Activated naive CD8-positive, alpha-beta T cell treated with anti-CD3 and anti-CD28 coated beads, Interleukin-2, amount 10 ng/mL, durations not matched to agents 7 days and 5 days (primary cell): ENCODE data around the gene MAP2K4. TPM values are rescaled to one million over a fixed set of nuclear protein-coding genes. Genes with fewer than 3 reads are reported as not detected.
A peak's percentile ranks its signal among the peaks of the same experiment; 100 is the strongest.
"Not testable (repeated sequence)": the region's sequence is repeated elsewhere in the genome, so short reads cannot be mapped to it uniquely, and the experiment has no call there.

Experiments
- ATAC-seq: fragments of 150-1000 bp; cut with Tn5 transposase; one replicate; pipeline ENCODE4 v1.10.0; 2021; ENCODE audit warnings: low read depth, moderate library complexity
- POLR2A ChIA-PET: fragments of 350-600 bp; sonication (Branson Sonifier 250); formaldehyde crosslinking; loops from one replicate; lab custom pipeline; 2021; ENCODE audit warnings: antibody characterized with exemption; lab: Charles Lee
- DNase-seq: peaks from one replicate; pipeline ENCODE4 v3.0.0; 2021
- H3K27ac Mint-ChIP-seq: one replicate; pipeline ENCODE4 v1.8.0; 2022; ENCODE audit warnings: mild to moderate bottlenecking, mixed read lengths
- H3K27me3 Mint-ChIP-seq: one replicate; pipeline ENCODE4 v1.8.0; 2022; ENCODE audit warnings: mild to moderate bottlenecking, moderate library complexity, mixed read lengths
- H3K36me3 Mint-ChIP-seq: one replicate; pipeline ENCODE4 v1.8.0; 2021; ENCODE audit warnings: mild to moderate bottlenecking, mixed read lengths
- H3K4me1 Mint-ChIP-seq: one replicate; pipeline ENCODE4 v1.8.0; 2021; ENCODE audit warnings: mixed read lengths
- H3K4me3 Mint-ChIP-seq: one replicate; pipeline ENCODE4 v1.8.0; 2022; ENCODE audit warnings: mild to moderate bottlenecking, moderate library complexity, mixed read lengths
- H3K9me3 Mint-ChIP-seq: one replicate; pipeline ENCODE4 v1.8.0; 2021; ENCODE audit warnings: mixed read lengths
- total RNA-seq, 2 experiments: library from RNA; stranded (reverse); gene quantifications; one replicate each; pipeline ENCODE4 v1.2.3, GENCODE V29; 2021

Gene MAP2K4
- 10 to 100 TPM; 44.6 to 47.1 TPM for total RNA-seq

DNA sequence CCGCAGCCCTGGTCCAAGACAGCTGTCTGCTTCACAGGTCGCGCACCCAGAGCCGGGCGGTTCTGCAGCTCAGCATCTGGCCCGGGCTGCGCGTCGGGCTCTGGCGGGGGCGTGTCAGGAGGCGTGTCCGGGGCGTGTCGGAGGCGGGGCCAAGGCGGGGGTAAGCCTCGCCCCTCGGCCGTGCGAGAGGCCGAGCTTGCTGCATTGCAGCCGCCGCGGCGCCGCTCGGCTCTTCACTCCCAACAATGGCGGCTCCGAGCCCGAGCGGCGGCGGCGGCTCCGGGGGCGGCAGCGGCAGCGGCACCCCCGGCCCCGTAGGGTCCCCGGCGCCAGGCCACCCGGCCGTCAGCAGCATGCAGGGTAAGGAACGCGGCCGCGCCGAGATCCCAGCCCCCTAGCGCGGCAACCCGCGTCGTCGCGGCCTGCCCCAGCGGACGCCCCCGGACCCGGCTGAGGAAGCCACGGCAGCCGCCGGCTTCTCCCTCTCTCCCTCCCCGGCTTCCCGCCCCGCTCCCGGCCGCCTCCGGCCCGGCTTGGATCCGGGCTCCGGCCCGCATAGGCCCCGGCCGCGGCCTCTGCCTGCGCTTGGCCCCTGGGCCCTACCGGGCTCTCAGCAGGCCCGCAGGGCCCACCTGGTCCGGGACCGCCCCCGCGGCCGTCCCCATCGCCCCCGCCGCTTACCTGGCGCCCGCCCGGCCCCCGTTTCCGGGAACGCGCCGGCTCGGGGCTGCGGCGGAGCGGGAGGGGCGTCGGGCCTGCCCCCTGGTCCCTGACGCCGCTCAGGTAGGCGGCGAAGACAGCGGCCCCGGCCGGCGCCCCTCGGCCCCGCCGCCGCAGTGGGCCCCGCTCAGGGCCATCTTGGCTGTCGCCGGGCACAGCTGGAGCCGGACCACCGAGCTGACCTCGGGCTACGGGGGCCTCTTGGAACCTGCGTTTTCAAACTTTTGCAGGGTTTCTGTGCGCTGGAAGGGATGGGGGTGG, at the start of gene MAP2K4:
MAP2K4 (plus strand) TSS at position 236 of the 981 bp plus-strand sequence; CDS start at position 246, 10 bp downstream.
- peak within 1 kb of the TSS; percentile 67 for H3K27ac Mint-ChIP-seq
- ATAC-seq (peak; percentile 88), DNase-seq (peak; percentile 99)
- POLR2A ChIA-PET, result interaction anchor here (0.5 to 8.8 kb wide), 11 partner anchors 9 to 997 kb away, joined by 3 to 179 read pairs (median 5); partner anchors contain the start of genes ELAC2 and ZNF18
- H3K9me3 Mint-ChIP-seq, result no peaks in the 10 kb centered on the region
- peaks cover 36% of the 10 kb centered on the region for H3K4me1 Mint-ChIP-seq
- peak within 1 kb of the TSS; percentile 83 for H3K4me3 Mint-ChIP-seq
- H3K36me3 Mint-ChIP-seq, result peaks cover 5% of the 10 kb centered on the region
- no peaks in the 10 kb centered on the region for H3K27me3 Mint-ChIP-seq

- H3K27ac Mint-ChIP-seq, H3K4me1 Mint-ChIP-seq, H3K27me3 Mint-ChIP-seq, DNase-seq, POLR2A ChIA-PET, ATAC-seq, H3K4me3 Mint-ChIP-seq, H3K9me3 Mint-ChIP-seq: not testable (repeated sequence)
- peaks cover 41% of the 10 kb centered on the region for H3K36me3 Mint-ChIP-seq
Measured at GRCh38 chr17:11972741-11973140, 47.9 kb upstream of the MAP2K4 start.

DNA sequence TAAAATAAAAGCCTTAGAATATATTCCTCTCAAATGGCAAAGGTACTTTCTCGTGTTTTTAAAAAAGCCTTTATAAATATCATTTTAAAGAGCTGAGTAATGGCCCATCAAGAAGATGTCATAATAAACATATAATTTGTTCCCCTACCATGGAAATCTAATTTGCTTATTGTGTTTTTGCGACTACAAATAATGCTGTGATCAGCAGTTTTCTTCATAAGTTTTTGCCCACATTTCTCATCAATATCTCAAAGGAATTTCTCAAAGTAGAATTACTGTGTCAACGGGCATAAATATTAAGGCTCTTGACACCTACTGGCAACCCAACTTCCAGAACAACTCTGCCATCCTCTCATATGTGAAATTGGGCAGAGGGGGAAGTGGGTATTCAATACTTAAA, 40.9 kb upstream of the MAP2K4 start:
- DNase-seq (no peak), ATAC-seq (no peak)
- no peak overlapping the region for H3K4me3 Mint-ChIP-seq
- H3K27ac Mint-ChIP-seq, result no peak overlapping the region
- peaks cover 66% of the 10 kb centered on the region for H3K36me3 Mint-ChIP-seq
- no peaks in the 10 kb centered on the region for H3K4me1 Mint-ChIP-seq
- POLR2A ChIA-PET, result interaction anchor here (1.1 kb wide), 1 partner anchor 18 kb away, joined by 4 read pairs; the partner anchor contains the start of gene ZNF18
- H3K9me3 Mint-ChIP-seq, result peaks cover 2% of the 10 kb centered on the region
- no peaks in the 10 kb centered on the region for H3K27me3 Mint-ChIP-seq

GRCh38 chr17:11980813-11981212, 39.9 kb upstream of the MAP2K4 start:
- ATAC-seq (no peak), DNase-seq (no peak)
- POLR2A ChIA-PET, result interaction anchor here (1.1 kb wide), 1 partner anchor 17 kb away, joined by 4 read pairs; the partner anchor contains the start of gene ZNF18
- Mint-ChIP-seq H3K4me3 (no peak overlapping the region), H3K9me3 (no peaks in the 10 kb centered on the region), H3K27ac (no peak overlapping the region), H3K36me3 (peaks cover 61% of the 10 kb centered on the region), H3K4me1 (no peaks in the 10 kb centered on the region), H3K27me3 (no peaks in the 10 kb centered on the region)

- H3K36me3 Mint-ChIP-seq, result peaks cover 54% of the 10 kb centered on the region
- H3K4me1 Mint-ChIP-seq, result no peaks in the 10 kb centered on the region
- DNase-seq (no peak), ATAC-seq (no peak)
- no peak overlapping the region for H3K4me3 Mint-ChIP-seq
- POLR2A ChIA-PET, result interaction anchor here (0.7 to 3.4 kb wide), 2 partner anchors 15 to 1071 kb away, joined by 4 to 11 read pairs; partner anchors contain the start of gene ZNF18
- no peaks in the 10 kb centered on the region for H3K9me3 Mint-ChIP-seq
- H3K27ac Mint-ChIP-seq, result no peak overlapping the region
- no peaks in the 10 kb centered on the region for H3K27me3 Mint-ChIP-seq
Measured at GRCh38 chr17:11981862-11982261, 38.8 kb upstream of the MAP2K4 start.

DNA sequence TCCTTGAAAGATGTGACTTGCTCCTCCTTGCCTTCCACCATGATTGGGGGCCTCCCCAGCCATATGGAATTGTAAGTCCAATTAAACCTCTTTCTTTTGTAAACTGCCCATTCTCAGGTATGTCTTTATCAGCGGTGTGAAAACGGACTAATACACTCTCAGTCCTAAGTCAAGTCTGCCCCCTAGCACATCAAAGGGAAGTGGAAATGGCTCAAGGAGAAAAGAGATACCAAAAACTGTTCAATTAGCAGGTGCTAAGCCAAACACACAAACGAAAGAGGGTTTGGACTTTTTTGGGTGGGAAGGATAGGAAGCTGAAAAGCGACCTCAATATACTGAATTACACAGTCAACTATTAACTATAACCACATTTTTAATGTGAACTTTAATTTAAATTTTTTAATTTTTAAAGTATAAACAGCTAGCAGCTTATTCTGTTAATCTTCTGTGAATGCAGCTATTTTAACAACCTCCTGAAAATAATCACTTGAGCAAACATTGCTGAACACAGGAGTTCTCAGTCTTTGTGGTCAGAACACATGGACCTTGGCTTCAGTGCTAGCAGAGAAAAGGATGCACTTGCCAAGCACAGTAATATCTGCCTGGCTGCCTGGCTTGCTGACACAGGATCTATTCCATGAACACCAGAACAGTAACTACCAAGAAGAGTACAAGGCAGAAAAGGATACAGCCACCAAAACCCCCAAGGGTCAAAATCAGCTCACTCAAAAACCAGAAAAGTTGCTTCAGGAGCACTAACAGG, 34.3 kb upstream of the MAP2K4 start:
- Mint-ChIP-seq H3K27me3 (no peaks in the 10 kb centered on the region), H3K9me3 (no peaks in the 10 kb centered on the region), H3K4me1 (peaks cover 5% of the 10 kb centered on the region), H3K36me3 (peaks cover 45% of the 10 kb centered on the region), H3K27ac (no peak overlapping the region), H3K4me3 (no peak overlapping the region)
- ATAC-seq (no peak), DNase-seq (no peak)
- POLR2A ChIA-PET, result interaction anchor here (1.3 kb wide), 1 partner anchor 11 kb away, joined by 8 read pairs; the partner anchor contains the start of gene ZNF18

- DNase-seq, result no peak
- no peak for ATAC-seq
- peaks cover 46% of the 10 kb centered on the region for H3K36me3 Mint-ChIP-seq
- H3K4me3 Mint-ChIP-seq, result no peak overlapping the region
- H3K9me3 Mint-ChIP-seq, result no peaks in the 10 kb centered on the region
- no peak overlapping the region for H3K27ac Mint-ChIP-seq
- H3K27me3 Mint-ChIP-seq, result no peaks in the 10 kb centered on the region
- POLR2A ChIA-PET, result interaction anchor here (1.3 kb wide), 1 partner anchor 11 kb away, joined by 8 read pairs; the partner anchor contains the start of gene ZNF18
- H3K4me1 Mint-ChIP-seq, result peaks cover 5% of the 10 kb centered on the region
Measured at GRCh38 chr17:11986942-11987329, 33.7 kb upstream of the MAP2K4 start.

GRCh38 chr17:11990363-11990983, 30.2 kb upstream of the MAP2K4 start:
- no peaks in the 10 kb centered on the region for H3K9me3 Mint-ChIP-seq
- peaks cover 10% of the 10 kb centered on the region for H3K4me1 Mint-ChIP-seq
- peaks cover 39% of the 10 kb centered on the region for H3K36me3 Mint-ChIP-seq
- H3K27me3 Mint-ChIP-seq, result no peaks in the 10 kb centered on the region
- H3K27ac Mint-ChIP-seq, result no peak overlapping the region
- DNase-seq (no peak), ATAC-seq (no peak)
- POLR2A ChIA-PET, result no interaction called here
- no peak overlapping the region for H3K4me3 Mint-ChIP-seq

GRCh38 chr17:11991461-11991860, 29.2 kb upstream of the MAP2K4 start:
- H3K4me1 Mint-ChIP-seq, result peaks cover 16% of the 10 kb centered on the region
- POLR2A ChIA-PET, result no interaction called here
- H3K27me3 Mint-ChIP-seq, result no peaks in the 10 kb centered on the region
- H3K9me3 Mint-ChIP-seq, result no peaks in the 10 kb centered on the region
- no peak overlapping the region for H3K27ac Mint-ChIP-seq
- peaks cover 42% of the 10 kb centered on the region for H3K36me3 Mint-ChIP-seq
- DNase-seq (no peak), ATAC-seq (no peak)
- no peak overlapping the region for H3K4me3 Mint-ChIP-seq

DNA sequence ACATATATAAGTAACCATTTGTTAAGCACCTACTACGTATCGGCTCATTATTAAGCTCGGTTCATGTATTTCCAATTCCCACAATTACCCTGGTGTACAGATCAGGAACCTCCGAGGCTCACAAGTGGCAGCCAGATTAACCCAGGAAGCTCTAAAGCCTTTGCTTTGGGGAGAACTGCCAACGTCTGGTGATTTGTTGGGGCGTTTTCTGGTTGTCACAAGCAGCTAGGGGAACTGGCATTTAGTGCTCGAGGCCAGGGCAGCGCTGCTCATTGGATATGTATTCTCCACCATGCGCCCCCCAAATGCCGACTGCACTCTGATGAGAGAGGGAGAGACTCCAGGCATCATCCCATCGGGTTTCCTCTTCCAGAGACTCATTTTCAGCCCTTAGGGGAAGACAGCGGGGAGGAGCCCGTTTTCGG, 23.9 kb upstream of the MAP2K4 start:
- DNase-seq (no peak), ATAC-seq (peak; percentile 40)
- peak overlapping the region; percentile 92 for H3K27ac Mint-ChIP-seq
- POLR2A ChIA-PET, result interaction anchor here (0.5 to 5.8 kb wide), 26 partner anchors 8 to 1297 kb away, joined by 3 to 179 read pairs (median 5); partner anchors contain the start of genes ELAC2 and MAP2K4
- H3K36me3 Mint-ChIP-seq, result peaks cover 20% of the 10 kb centered on the region
- H3K27me3 Mint-ChIP-seq, result peaks cover 4% of the 10 kb centered on the region
- H3K4me3 Mint-ChIP-seq, result peak overlapping the region; percentile 100
- H3K9me3 Mint-ChIP-seq, result no peaks in the 10 kb centered on the region
- peaks cover 18% of the 10 kb centered on the region for H3K4me1 Mint-ChIP-seq

DNA sequence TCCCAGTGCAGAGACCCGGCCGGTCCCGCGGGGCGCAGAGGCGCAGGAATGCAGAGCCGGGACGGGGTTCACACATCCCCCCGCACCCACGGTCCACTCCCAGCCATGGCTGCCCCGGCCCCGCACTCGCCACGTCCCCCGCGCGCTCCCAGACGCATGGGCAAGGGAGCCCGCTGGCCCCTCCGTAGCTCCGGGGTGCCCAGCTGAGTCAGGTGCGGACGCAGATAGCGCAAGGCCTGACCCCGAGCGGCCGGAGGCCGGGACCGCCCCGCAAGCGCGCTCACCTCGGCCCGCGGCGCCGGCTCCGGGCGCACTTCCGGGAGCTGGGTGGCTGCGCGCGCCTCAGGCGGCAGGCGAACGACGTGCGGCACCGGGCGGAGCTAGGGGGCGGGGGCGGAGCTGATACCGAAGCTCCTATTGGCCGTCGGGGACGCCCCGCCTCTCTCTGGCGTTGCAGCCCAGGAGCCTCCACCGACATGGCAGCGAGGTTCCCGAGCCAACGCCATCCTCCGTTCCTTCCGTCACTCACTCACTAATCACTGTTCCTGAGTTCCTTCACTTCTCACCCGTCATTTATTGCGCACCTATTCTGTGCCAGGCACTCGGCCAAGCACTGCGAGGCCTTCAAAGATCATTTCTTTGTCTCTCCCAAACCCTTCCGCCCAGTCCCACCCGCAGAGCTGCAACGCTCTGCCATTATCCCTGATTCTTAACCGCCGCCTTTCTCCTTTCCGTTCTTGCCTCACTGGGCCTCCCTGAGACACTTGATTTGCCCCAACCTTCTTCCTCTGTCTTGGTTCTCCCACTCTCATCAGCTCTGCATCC, 23.3 kb upstream of the MAP2K4 start, which contains the start of gene ZNF18:
ZNF18 (minus strand) TSS at position 329 of the 825 bp plus-strand sequence. CDS start 4,646 bp downstream, outside the sequence.
- DNase-seq (peak; percentile 96), ATAC-seq (peak; percentile 98)
- Mint-ChIP-seq H3K9me3 (no peaks in the 10 kb centered on the region), H3K4me3 (peak within 1 kb of the TSS; percentile 100), H3K27me3 (peaks cover 4% of the 10 kb centered on the region), H3K4me1 (peaks cover 18% of the 10 kb centered on the region), H3K27ac (peak within 1 kb of the TSS; percentile 99), H3K36me3 (peaks cover 17% of the 10 kb centered on the region)
- POLR2A ChIA-PET, result interaction anchor here (0.5 to 5.8 kb wide), 32 partner anchors 9 to 1297 kb away, joined by 3 to 179 read pairs (median 4); partner anchors contain the start of genes ELAC2 and MAP2K4

- peak overlapping the region; percentile 99 for H3K27ac Mint-ChIP-seq
- POLR2A ChIA-PET, result interaction anchor here (0.7 to 5.8 kb wide), 18 partner anchors 9 to 1298 kb away, joined by 3 to 179 read pairs (median 9); partner anchors contain the start of genes ELAC2 and MAP2K4
- peak overlapping the region; percentile 100 for H3K4me3 Mint-ChIP-seq
- no peaks in the 10 kb centered on the region for H3K9me3 Mint-ChIP-seq
- peaks cover 13% of the 10 kb centered on the region for H3K36me3 Mint-ChIP-seq
- peaks cover 4% of the 10 kb centered on the region for H3K27me3 Mint-ChIP-seq
- DNase-seq (no peak), ATAC-seq (no peak)
- H3K4me1 Mint-ChIP-seq, result peaks cover 22% of the 10 kb centered on the region
Measured at GRCh38 chr17:11997972-11998233, 22.8 kb upstream of the MAP2K4 start.
